Upper lobe of left lung (tissue), 6 donors: ENCODE results near the gene HLA-G. TPM values are rescaled to one million over a fixed set of nuclear protein-coding genes. Genes with fewer than 3 reads are reported as not detected.

ENCODE experiments used
- ATAC-seq, 2 donors: fragments of 200-7000 bp; cut with Tn5 transposase; one replicate each; pipeline ENCODE4 v1.9.1; 2022; ENCODE audit warnings: mild to moderate bottlenecking in 2 of 2, moderate library complexity in 2 of 2; ENCODE audit not compliant: low FRiP score in 2 of 2
- DNase-seq, 2 donors: peaks; one replicate each; pipeline ENCODE4 v3.0.0-alpha.2; 2019 to 2020
- H3K27ac ChIP-seq, 4 donors: fragments of 200-600 bp; sonication (generic); one replicate each; pipeline ENCODE4 v1.5.1; 2016 to 2019
- H3K27me3 ChIP-seq, 4 donors: fragments of 200-600 bp; sonication (generic); one replicate each; pipeline ENCODE4 v1.5.1; 2017 to 2019
- H3K36me3 ChIP-seq, 4 donors: fragments of 200-600 bp; sonication (generic); one replicate each; pipeline ENCODE4 v1.5.1; 2016 to 2019
- H3K4me1 ChIP-seq, 4 donors: fragments of 200-600 bp; sonication (generic); one replicate each; pipeline ENCODE4 v1.5.1; 2018 to 2019
- H3K4me3 ChIP-seq, 4 donors: fragments of 200-600 bp; sonication (generic); one replicate each; pipeline ENCODE4 v1.5.1; 2017 to 2019; ENCODE audit warnings: mild to moderate bottlenecking in 2 of 4, moderate library complexity in 1 of 4
- H3K9me3 ChIP-seq, 4 donors: fragments of 200-600 bp; sonication (generic); one replicate each; pipeline ENCODE4 v1.5.1; 2018 to 2019
- EP300 ChIP-seq, 4 donors: sonication (generic); formaldehyde crosslinking; IDR thresholded peaks; one replicate each; pipeline ENCODE4 v1.5.1; 2017; ENCODE audit warnings: antibody characterized with exemption in 4 of 4, control low read depth in 2 of 4
- POLR2A ChIP-seq, 4 donors: fragments of 450-650 bp; IDR thresholded peaks; one replicate each; pipeline ENCODE4 v1.5.1; 2016 to 2017; ENCODE audit warnings: antibody characterized with exemption in 4 of 4, mild to moderate bottlenecking in 2 of 4
- POLR2AphosphoS5 ChIP-seq, 2 donors: sonication (generic); formaldehyde crosslinking; IDR thresholded peaks; one replicate each; pipeline ENCODE4 v1.5.1; 2017; ENCODE audit warnings: antibody characterized with exemption in 2 of 2
- WGBS, 2 donors: methylation state at CpG; one replicate each; pipeline ENCODE4 v1.1.5; 2017 to 2018; 5-methylcytosine and 5-hydroxymethylcytosine counted together
- total RNA-seq, 6 donors: library from RNA; depleted of rRNA in 4 of 6; stranded (reverse); fragments of >200 nt in 4 of 6; gene quantifications; one replicate each; pipeline versions ENCODE4 v1.1.0 to v1.2.1, GENCODE V29; 2016 to 2021
- TF ChIP-seq, protein P1 (sequence below), 6 experiments: fragments of 450-650 bp in 4 of 6; fragments of 200-600 bp in 2 of 6; sonication (generic) in 2 of 6; IDR thresholded peaks; one replicate each; pipeline ENCODE4 v1.5.1; 2016 to 2019; ENCODE audit warnings: antibody characterized with exemption in 6 of 6
- donor health status: DM: no; HTN: no; CAD: no; lungs with moderate emphysema.
- donor health status: DM: no; HTN: yes; CAD: no; lungs with severe emphysema.

HLA-G gene
- total RNA-seq, 6 donors from 2014 or later, result 1.0 to 11.8 (median 6.2) TPM

DNA sequence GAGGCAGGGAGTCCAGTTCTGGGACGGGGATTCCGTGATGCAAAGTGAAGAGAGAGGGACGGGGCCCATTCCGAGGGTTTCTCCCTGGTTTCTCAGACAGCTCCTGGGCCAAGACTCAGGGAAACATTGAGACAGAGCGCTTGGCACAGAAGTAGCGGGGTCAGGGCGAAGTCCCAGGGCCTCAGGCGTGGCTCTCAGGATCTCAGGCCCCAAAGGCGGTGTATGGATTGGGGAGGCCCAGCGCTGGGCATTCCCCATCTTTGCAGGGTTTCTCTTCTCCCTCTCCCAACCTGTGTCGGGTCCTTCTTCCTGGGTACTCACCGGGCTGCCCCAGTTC is 35.9 kb upstream of the HLA-G start:
- ATAC-seq (peak; percentile 65 to 67), DNase-seq (peak in 1 of 2 donors; percentile 21)
- Histone ChIP-seq H3K27me3 (no peaks in the 10 kb centered on the region), H3K4me3 (peak overlapping the region; percentile 62 to 91 (median 76)), H3K4me1 (peaks cover 6 to 16% (median 9%) of the 10 kb centered on the region in 4 donors), H3K9me3 (no peaks in the 10 kb centered on the region), H3K36me3 (no peaks in the 10 kb centered on the region), H3K27ac (peak overlapping the region; percentile 55 to 85 (median 75))
- 63 to 65% methylated on average over 12 of the region's 12 CpGs for WGBS, 2 donors
- TF ChIP-seq, protein P1, sequence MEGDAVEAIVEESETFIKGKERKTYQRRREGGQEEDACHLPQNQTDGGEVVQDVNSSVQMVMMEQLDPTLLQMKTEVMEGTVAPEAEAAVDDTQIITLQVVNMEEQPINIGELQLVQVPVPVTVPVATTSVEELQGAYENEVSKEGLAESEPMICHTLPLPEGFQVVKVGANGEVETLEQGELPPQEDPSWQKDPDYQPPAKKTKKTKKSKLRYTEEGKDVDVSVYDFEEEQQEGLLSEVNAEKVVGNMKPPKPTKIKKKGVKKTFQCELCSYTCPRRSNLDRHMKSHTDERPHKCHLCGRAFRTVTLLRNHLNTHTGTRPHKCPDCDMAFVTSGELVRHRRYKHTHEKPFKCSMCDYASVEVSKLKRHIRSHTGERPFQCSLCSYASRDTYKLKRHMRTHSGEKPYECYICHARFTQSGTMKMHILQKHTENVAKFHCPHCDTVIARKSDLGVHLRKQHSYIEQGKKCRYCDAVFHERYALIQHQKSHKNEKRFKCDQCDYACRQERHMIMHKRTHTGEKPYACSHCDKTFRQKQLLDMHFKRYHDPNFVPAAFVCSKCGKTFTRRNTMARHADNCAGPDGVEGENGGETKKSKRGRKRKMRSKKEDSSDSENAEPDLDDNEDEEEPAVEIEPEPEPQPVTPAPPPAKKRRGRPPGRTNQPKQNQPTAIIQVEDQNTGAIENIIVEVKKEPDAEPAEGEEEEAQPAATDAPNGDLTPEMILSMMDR (IDR thresholded peaks at IDR 0.05), result no peak
- no peak for TF ChIP-seq POLR2A (IDR thresholded peaks at IDR 0.05)
- TF ChIP-seq EP300 (IDR thresholded peaks at IDR 0.05), result no peak
- no peak for TF ChIP-seq POLR2AphosphoS5 (IDR thresholded peaks at IDR 0.05)

DNA sequence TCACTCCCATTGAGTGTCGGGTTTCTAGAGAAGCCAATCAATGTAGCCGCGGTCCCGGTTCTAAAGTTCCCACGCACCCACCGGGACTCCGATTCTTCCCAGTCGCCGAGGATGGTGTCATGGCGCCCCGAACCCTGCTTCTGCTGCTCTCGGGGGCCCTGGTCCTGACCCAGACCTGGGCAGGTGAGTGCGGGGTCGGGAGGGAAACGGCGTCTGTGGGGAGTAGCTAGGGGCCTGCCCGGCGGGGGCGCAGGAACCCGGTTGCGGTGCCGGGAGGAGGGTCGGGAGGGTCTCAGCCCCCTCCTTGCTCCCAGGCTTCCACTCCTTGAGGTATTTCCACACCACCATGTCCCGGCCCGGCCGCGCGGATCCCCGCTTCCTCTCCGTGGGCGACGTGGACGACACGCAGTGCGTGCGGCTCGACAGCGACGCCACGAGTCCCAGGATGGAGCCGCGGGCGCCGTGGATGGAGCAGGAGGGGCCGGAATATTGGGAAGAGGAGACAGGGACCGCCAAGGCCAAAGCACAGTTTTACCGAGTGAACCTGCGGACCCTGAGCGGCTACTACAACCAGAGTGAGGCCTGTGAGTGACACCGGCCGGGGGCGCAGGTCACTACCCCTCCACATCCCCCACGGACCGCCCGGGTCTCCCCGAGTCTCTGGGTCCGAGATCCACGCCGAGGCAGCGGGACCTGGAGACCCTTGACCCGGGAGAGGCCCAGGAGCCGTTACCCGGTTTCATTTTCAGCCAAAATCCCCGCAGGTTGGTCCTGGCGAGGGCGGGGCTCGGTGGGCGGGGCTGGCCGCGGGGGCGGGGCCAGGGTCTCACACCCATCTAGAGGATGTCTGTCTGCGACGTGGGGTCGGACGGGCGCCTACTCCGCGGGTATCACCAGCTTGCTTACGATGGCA is 35.2 kb upstream of the HLA-G start:
- Histone ChIP-seq H3K27me3 (no peaks in the 10 kb centered on the region), H3K4me1 (peaks cover 6 to 16% (median 9%) of the 10 kb centered on the region in 4 donors), H3K36me3 (no peaks in the 10 kb centered on the region), H3K4me3 (peak overlapping the region; percentile 62 to 91 (median 76)), H3K9me3 (no peaks in the 10 kb centered on the region), H3K27ac (peak overlapping the region; percentile 55 to 85 (median 75))
- ATAC-seq (peak; percentile 81 to 97), DNase-seq (peak; percentile 66 to 96)
- TF ChIP-seq EP300 (IDR thresholded peaks at IDR 0.05) (no peak), POLR2A (IDR thresholded peaks at IDR 0.05) (peak in 1 of 4 donors; percentile 21), POLR2AphosphoS5 (IDR thresholded peaks at IDR 0.05) (peak in 1 of 2 donors; percentile 25)
- TF ChIP-seq, protein P1 (IDR thresholded peaks at IDR 0.05), result peak; percentile 42 to 87 (median 74)
- WGBS, 2 donors, result 4% methylated on average over 37 to 70 of the region's 79 CpGs

DNA sequence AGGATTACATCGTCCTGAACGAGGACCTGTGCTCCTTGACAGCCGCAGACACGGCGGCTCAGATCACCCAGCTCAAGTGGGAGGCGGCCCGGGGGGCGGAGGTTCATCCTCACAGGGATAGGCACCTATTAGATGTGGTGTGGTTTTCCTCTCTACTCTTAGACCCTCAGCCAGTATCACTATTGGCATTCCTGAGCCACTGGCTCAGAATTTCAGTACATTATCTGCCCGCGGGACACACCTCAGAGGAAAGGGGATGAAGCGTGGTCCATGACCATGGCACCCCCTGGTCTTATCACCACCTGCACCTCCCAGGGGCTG is 34.6 kb upstream of the HLA-G start:
- TF ChIP-seq, protein P1 (IDR thresholded peaks at IDR 0.05), result no peak
- Histone ChIP-seq H3K27me3 (no peaks in the 10 kb centered on the region), H3K27ac (peak overlapping the region in 1 of 4 donors; percentile 85), H3K9me3 (no peaks in the 10 kb centered on the region), H3K4me1 (peaks cover 6 to 16% (median 9%) of the 10 kb centered on the region in 4 donors), H3K4me3 (peak overlapping the region; percentile 62 to 91 (median 76)), H3K36me3 (no peaks in the 10 kb centered on the region)
- no peak for ATAC-seq
- 13 to 48% methylated on average over 4 to 11 of the region's 11 CpGs for WGBS, 2 donors
- DNase-seq, result no peak

DNA sequence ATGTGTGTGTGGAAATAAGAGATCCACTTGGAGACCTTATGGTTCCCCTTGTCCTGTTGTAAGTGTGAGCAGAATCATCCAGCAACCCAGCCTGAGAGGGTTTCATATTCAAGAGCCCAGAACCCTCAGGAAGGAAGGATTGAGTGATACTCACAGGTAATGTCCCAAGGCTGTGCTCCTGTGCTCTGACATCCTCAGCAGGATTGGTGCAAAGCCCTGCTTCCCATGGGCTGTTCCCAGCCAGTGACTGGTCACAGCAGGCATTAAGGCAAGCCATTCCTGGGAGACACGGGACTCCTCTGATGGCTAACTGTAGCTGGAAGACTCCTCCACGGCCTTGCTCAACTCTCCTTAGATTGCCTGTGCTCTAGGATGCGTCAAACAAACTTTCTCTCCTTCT is 33.8 kb upstream of the HLA-G start:
- no peaks in the 10 kb centered on the region for H3K27me3 ChIP-seq
- H3K36me3 ChIP-seq, result no peaks in the 10 kb centered on the region
- no peak for TF ChIP-seq POLR2AphosphoS5 (IDR thresholded peaks at IDR 0.05)
- no peak for TF ChIP-seq POLR2A (IDR thresholded peaks at IDR 0.05)
- no peak for TF ChIP-seq EP300 (IDR thresholded peaks at IDR 0.05)
- TF ChIP-seq, protein P1 (IDR thresholded peaks at IDR 0.05), result no peak
- H3K4me3 ChIP-seq, result no peak overlapping the region
- WGBS, 2 donors, result 68 to 73% methylated on average over 2 to 3 of the region's 3 CpGs
- ATAC-seq (no peak), DNase-seq (no peak)
- no peaks in the 10 kb centered on the region for H3K9me3 ChIP-seq
- peaks cover 6 to 16% (median 9%) of the 10 kb centered on the region in 4 donors for H3K4me1 ChIP-seq
- H3K27ac ChIP-seq, result no peak overlapping the region
